K562 (cell line): Measurements from ENCODE around the gene CRIP1. TPM values are rescaled to one million over a fixed set of nuclear protein-coding genes. Genes with fewer than 3 reads are reported as not detected.

Experiments
- ATAC-seq: fragments of 200-7000 bp; cut with Tn5 transposase; 3 replicates; pipeline ENCODE4 v1.9.1; 2020; ENCODE audit warnings: moderate library complexity
- BruUV-seq: library from RNA; stranded (reverse); fragments of 400-500 nt; replicated peaks from 2 replicates; lab custom pipeline; 2021; lab: Mats Ljungman, UMichigan
- CTCF ChIA-PET: fragments of 300-600 bp; formaldehyde crosslinking; extraction: SDS; loops from one replicate; lab custom pipeline; 2021; ENCODE audit warnings: low intra/inter-chr PET ratio; lab: Yijun Ruan, JAX
- POLR2A ChIA-PET: fragments of 300-600, 350-650 bp; sonication (Branson Sonifier 250); formaldehyde crosslinking; extraction: SDS; loops from one replicate; lab custom pipeline; 2021; ENCODE audit warnings: antibody characterized with exemption, inconsistent platforms; lab: Yijun Ruan, JAX
- DNase-seq, 4 experiments: peaks; one replicate each; pipeline versions ENCODE4 v3.0.0 to v3.0.0-alpha.2; 2011 to 2018; ENCODE audit warnings: low spot score in 3 of 4, mixed read lengths in 3 of 4; ENCODE audit errors: extremely low read depth in 1 of 4
- FAIRE-seq: peaks from 2 replicates; lab custom pipeline; 2011; peaks lifted over from hg19 to GRCh38; lab: Jason Lieb, UNC
- H2AFZ ChIP-seq: 2 replicates; pipeline ENCODE4 v1.6.0; 2011; ENCODE audit warnings: low read depth, low read length, control low read depth, inconsistent platforms
- H3K27ac ChIP-seq: fragments of 200-600 bp; 3 replicates; pipeline ENCODE4 v1.8.0; 2011; ENCODE audit warnings: low read depth, mild to moderate bottlenecking, control low read depth, inconsistent platforms, low read length, moderate library complexity, mixed read lengths; ENCODE audit errors: extremely low read depth
- H3K27me3 ChIP-seq, 2 experiments: fragments of 300-600 bp in 1 of 2; 2 replicates in 1 of 2; 3 replicates in 1 of 2; pipeline versions ENCODE4 v1.6.0 to v1.8.0; 2011; ENCODE audit warnings: inconsistent platforms in 2 of 2, low read length in 2 of 2, mild to moderate bottlenecking in 1 of 2, mixed read lengths in 1 of 2, moderate library complexity in 1 of 2; ENCODE audit not compliant: control insufficient read depth in 2 of 2, insufficient read depth in 2 of 2
- H3K36me3 ChIP-seq: fragments of 300-600 bp; 3 replicates; pipeline ENCODE4 v1.8.0; 2011; ENCODE audit warnings: mild to moderate bottlenecking, low read length, inconsistent platforms; ENCODE audit not compliant: control insufficient read depth, insufficient read depth
- H3K4me1 ChIP-seq, 2 experiments: fragments of 200-600 bp in 1 of 2; replicated peaks in 1 of 2; 2 replicates in 1 of 2; 3 replicates in 1 of 2; pipeline versions ENCODE4 v1.5.1 to v1.8.0; 2011; ENCODE audit warnings: inconsistent platforms in 2 of 2, low read length in 2 of 2, mild to moderate bottlenecking in 1 of 2, mixed read lengths in 1 of 2, moderate library complexity in 1 of 2; ENCODE audit not compliant: control insufficient read depth in 2 of 2, insufficient read depth in 2 of 2
- H3K4me2 ChIP-seq: 2 replicates; pipeline ENCODE4 v1.6.1; 2011; ENCODE audit warnings: low read length, control low read depth, inconsistent platforms, mixed read lengths; ENCODE audit not compliant: insufficient read depth
- H3K4me3 ChIP-seq: fragments of 200-600 bp; sonication (generic), shearing (Covaris generic); 2 replicates; pipeline ENCODE4 v1.5.1; 2016; ENCODE audit warnings: control low read depth, inconsistent platforms
- H3K79me2 ChIP-seq: fragments of 200-600 bp; 3 replicates; pipeline ENCODE4 v1.8.0; 2011; ENCODE audit warnings: low read length, inconsistent platforms; ENCODE audit not compliant: control insufficient read depth, insufficient read depth
- H3K9ac ChIP-seq, 2 experiments: 2 replicates each; pipeline versions ENCODE4 v1.6.0 to v1.6.1; 2011; ENCODE audit warnings: low read depth in 2 of 2, low read length in 2 of 2, control low read depth in 1 of 2, inconsistent platforms in 1 of 2, mild to moderate bottlenecking in 1 of 2, mixed read lengths in 1 of 2; ENCODE audit not compliant: insufficient read depth in 1 of 2
- H3K9me1 ChIP-seq: one replicate; pipeline ENCODE4 v1.6.0; 2011; ENCODE audit warnings: inconsistent platforms, mild to moderate bottlenecking, low read length, moderate library complexity; ENCODE audit not compliant: control insufficient read depth, insufficient read depth
- H3K9me3 ChIP-seq: replicated peaks from 2 replicates; pipeline ENCODE4 v1.5.1; 2011; ENCODE audit warnings: low read depth, low read length, inconsistent platforms; ENCODE audit not compliant: control insufficient read depth, insufficient read depth
- H4K20me1 ChIP-seq: replicated peaks from 2 replicates; pipeline ENCODE4 v1.6.1; 2011; ENCODE audit warnings: low read length, inconsistent platforms, mixed read lengths; ENCODE audit not compliant: control insufficient read depth, insufficient read depth
- ETS2 ChIP-seq: IDR thresholded peaks from 2 replicates; pipeline ENCODE4 v1.6.1; 2016; ENCODE audit warnings: borderline replicate concordance, missing genetic modification characterization, mild to moderate bottlenecking, moderate library complexity, missing compliant biosample characterization; ENCODE audit not compliant: poor library complexity, severe bottlenecking
- MTA2 ChIP-seq: fragments of 450-650 bp; IDR thresholded peaks from 2 replicates; pipeline ENCODE4 v1.6.1; 2016; ENCODE audit warnings: low read depth
- RBFOX2 ChIP-seq: fragments of 200-400 bp; formaldehyde crosslinking; IDR thresholded peaks from 2 replicates; pipeline ENCODE4 v1.6.1; 2017; ENCODE audit warnings: low read depth, mild to moderate bottlenecking, low read length, moderate library complexity
- ZFP36 ChIP-seq: fragments of 150-350 bp; IDR thresholded peaks from 2 replicates; pipeline ENCODE4 v1.6.1; 2018; ENCODE audit warnings: low read length, low read depth; ENCODE audit not compliant: partially characterized antibody
- WGBS: fragments of 100-300 bp; shearing (Covaris generic); methylation state at CpG from one replicate; pipeline ENCODE4 v1.1.6; 2016; ENCODE audit warnings: low coverage, mixed read lengths; ENCODE audit not compliant: insufficient coverage; ENCODE audit errors: missing lambda C conversion rate; 5-methylcytosine and 5-hydroxymethylcytosine counted together
- in situ Hi-C: fragments of 300-500 bp; cut with MboI; formaldehyde crosslinking; loops from 4 replicates; pipeline ENCODE4 v1.15.0; 2018; ENCODE audit warnings: inconsistent platforms, mixed read lengths
- intact Hi-C: fragments of 100-400 bp; cut with micrococcal nuclease; formaldehyde crosslinking; loops from 2 replicates; pipeline ENCODE4 v1.14.2; 2022
- polyA plus RNA-seq, 8 experiments: library from polyadenylated mRNA; depleted of rRNA in 4 of 8; stranded (reverse) in 5 of 8; unstranded in 3 of 8; fragments of >200 nt; fragmentation: Nextera tagmentation in 2 of 8; fragmentation: Illumina TruSeq in 1 of 8; extraction: Ambion mirVana in 2 of 8; extraction: Trizol in 1 of 8; gene quantifications; 2 replicates each; pipeline versions ENCODE4 v1.2.1 to v1.2.3, GENCODE V29; 2011 to 2014; ENCODE audit warnings: inconsistent platforms in 1 of 8, missing spikeins in 1 of 8
- total RNA-seq, 7 experiments: library from RNA; depleted of rRNA in 6 of 7; stranded (reverse); fragments of >200 nt in 6 of 7; fragmentation: Illumina TruSeq in 2 of 7; extraction: Trizol in 2 of 7; gene quantifications; 2 replicates each; pipeline versions ENCODE4 v1.2.1 to v1.2.3, GENCODE V29; 2011 to 2021; ENCODE audit warnings: low replicate concordance in 1 of 7
- TF ChIP-seq, protein P1 (sequence below): fragments of 250-450 bp; sonication (Bioruptor Pico); IDR thresholded peaks from 2 replicates; pipeline ENCODE4 v1.9.0; 2021; ENCODE audit warnings: mild to moderate bottlenecking, inconsistent platforms

Gene CRIP1
- total and polyA plus RNA-seq, 9 of the 15 experiments (the other 6 are each of a cell fraction or from before 2014, with no cell fraction given), result 0.11 to 0.58 (median 0.14) TPM; not detected in 6

DNA sequence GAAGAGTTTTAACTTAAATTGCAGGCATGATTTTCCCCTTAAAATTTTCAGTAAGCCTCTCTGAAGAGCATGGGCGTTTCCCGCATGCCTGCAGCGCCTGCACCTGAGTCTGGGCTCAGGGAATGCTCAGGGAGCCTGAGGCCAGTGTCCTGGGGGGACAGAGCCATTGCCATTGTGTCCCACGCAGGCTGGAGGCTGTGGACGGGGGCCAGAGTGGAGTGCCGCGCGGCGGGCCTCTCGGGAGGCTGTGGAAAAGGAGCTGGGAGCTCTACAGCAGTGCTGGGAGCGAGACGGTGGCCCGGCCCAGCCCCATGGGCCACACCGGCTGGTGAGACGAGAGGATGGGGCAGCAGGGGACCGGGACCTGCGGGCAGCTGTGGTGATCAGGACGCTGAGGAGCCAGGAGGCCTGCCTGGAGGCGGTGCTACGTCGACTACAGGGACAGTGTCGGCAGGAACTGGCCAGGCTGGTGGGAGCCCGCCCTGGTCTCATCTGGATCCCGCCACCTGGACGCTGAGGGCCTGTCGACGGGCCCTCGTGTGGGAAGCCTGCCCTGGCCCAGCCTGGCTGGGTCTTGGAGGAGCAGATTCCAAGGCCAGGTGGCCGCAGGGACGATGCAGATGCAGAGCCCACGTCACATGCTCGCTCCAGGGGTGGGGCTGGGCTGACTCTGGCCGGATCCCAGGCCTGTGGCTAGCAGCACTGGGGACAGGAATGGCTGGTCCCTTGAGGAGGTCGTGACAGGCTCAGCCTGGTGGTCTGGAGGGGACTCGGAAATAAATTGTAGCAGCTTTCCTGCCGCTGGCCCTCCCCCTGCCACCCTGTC, 12.0 kb downstream of the CRIP1 start:
- ATAC-seq (no peak), FAIRE-seq (no peak), DNase-seq (no peak)
- no peak overlapping the region for H2AFZ ChIP-seq
- no peaks in the 10 kb centered on the region for H3K27me3 ChIP-seq
- BruUV-seq, result no TSS peak
- peaks cover 0 to 61% of the 10 kb centered on the region in 2 experiments; a peak in 2 of 5 replicates for H3K4me1 ChIP-seq
- no peaks in the 10 kb centered on the region for H3K79me2 ChIP-seq
- WGBS, result 86% methylated on average over 11 of the region's 36 CpGs
- TF ChIP-seq ETS2 (no peak), ZFP36 (peak; percentile 85), MTA2 (no peak), RBFOX2 (0 out of 2 replicates have a peak, but pooled peaks have one; percentile 6)
- TF ChIP-seq, protein P1, sequence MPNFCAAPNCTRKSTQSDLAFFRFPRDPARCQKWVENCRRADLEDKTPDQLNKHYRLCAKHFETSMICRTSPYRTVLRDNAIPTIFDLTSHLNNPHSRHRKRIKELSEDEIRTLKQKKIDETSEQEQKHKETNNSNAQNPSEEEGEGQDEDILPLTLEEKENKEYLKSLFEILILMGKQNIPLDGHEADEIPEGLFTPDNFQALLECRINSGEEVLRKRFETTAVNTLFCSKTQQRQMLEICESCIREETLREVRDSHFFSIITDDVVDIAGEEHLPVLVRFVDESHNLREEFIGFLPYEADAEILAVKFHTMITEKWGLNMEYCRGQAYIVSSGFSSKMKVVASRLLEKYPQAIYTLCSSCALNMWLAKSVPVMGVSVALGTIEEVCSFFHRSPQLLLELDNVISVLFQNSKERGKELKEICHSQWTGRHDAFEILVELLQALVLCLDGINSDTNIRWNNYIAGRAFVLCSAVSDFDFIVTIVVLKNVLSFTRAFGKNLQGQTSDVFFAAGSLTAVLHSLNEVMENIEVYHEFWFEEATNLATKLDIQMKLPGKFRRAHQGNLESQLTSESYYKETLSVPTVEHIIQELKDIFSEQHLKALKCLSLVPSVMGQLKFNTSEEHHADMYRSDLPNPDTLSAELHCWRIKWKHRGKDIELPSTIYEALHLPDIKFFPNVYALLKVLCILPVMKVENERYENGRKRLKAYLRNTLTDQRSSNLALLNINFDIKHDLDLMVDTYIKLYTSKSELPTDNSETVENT (CRISPR knock-in tag), result no peak
- no peaks in the 10 kb centered on the region for H4K20me1 ChIP-seq
- no peak overlapping the region; a peak in 1 of 4 replicates for H3K9ac ChIP-seq
- ChIA-PET CTCF (no interaction called here), POLR2A (interaction anchor here (0.7 kb wide), 1 partner anchor 431 kb away, joined by 3 read pairs; no protein-coding TSS in a partner anchor)
- H3K4me3 ChIP-seq, result no peak overlapping the region
- no peaks in the 10 kb centered on the region for H3K36me3 ChIP-seq
- H3K4me2 ChIP-seq, result no peak overlapping the region
- H3K9me3 ChIP-seq, result no peaks in the 10 kb centered on the region
- intact Hi-C loops, result no loop called here
- H3K9me1 ChIP-seq, result no peaks in the 10 kb centered on the region
- in situ Hi-C loops, result no loop called here
- no peak overlapping the region for H3K27ac ChIP-seq
